HG03025 (cell line): ENCODE results near the gene BPIFA2.
"Not testable (repeated sequence)": the region's sequence is repeated elsewhere in the genome, so short reads cannot be mapped to it uniquely, and the experiment has no call there.

Experiments
- ATAC-seq: cut with Tn5 transposase; IDR thresholded peaks from one replicate; pipeline ENCODE4 v1.9.1; 2021; ENCODE audit warnings: mild to moderate bottlenecking, moderate library complexity; ENCODE audit not compliant: unreplicated experiment, low FRiP score

BPIFA2 gene

GRCh38 chr20:33159713-33160112, 8.2 kb upstream of the BPIFA2 start:
- no peak for ATAC-seq

- ATAC-seq = no peak
These were observed 7.3 kb upstream of the BPIFA2 start for GRCh38 chr20:33160681-33161080.

- no peak for ATAC-seq
These were observed 5.6 kb upstream of the BPIFA2 start for GRCh38 chr20:33162313-33162712.

DNA sequence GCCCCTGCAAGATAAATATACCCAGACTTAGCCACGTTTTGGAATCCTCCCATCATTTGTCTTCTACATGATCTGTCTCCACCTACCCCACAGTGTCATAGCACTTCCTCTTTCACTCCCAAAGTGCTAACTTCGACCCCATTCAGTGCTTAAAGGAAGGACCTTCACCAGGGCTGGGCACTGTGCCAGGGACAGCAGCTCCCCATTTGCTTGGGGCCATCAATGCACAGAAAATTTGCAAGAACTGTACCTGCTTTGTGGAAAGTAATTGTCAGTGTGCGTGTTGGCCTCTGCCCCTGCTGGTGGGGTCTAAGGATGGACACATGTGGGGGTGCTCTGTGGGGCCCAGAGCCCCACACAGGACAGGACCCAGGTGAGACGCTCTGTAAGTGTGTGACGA, 5.2 kb upstream of the BPIFA2 start:
- no peak for ATAC-seq

DNA sequence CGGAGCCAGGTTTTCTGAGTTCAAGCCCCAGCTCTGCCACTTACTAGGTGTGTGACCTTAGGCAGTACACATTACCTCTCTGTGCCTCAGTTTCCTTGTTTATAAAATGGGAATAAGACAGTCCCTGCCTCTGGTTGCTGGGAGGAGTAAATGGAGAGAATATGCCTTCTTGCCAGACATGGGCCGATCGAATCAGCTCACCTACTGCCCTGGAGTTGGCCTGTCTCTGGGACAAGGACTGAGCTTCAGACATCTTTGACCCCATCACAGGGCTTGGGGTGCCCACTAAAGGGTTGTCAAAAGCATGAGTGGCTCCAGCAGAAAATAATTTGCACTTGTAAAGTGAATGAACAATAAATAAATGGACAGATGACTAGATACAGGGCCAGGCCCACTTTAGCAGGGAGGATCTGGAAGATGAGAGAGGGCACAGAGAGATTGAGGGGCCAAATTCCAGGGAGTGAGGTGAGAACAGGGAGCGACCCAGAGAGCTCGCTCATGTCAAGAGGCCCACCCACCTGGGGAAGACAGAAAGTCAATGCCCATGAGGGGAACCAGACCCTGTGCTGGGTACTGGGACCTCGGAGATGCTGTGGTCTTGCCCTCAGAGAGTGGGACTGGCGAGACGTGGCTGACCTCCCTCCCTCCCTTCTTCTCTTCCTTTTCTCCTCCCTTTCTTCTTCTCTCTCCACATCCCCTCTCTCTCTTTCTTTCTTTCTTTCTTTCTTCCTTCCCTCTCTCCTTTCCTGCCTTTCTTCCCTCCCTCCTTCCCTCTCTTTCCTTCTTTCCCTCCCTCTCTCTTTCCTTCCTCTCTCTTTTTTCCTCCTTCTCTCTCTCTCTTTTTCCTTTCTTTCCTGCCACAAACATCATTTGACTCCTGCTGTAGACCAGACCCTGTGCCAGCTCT, 3.9 kb upstream of the BPIFA2 start:
- ATAC-seq = no peak

GRCh38 chr20:33164763-33165095, 3.2 kb upstream of the BPIFA2 start:
- ATAC-seq = no peak

- ATAC-seq = no peak
These were observed 2.4 kb upstream of the BPIFA2 start for GRCh38 chr20:33165416-33166055.

- no peak for ATAC-seq
These were observed 1.3 kb upstream of the BPIFA2 start for GRCh38 chr20:33166533-33167113.

GRCh38 chr20:33169176-33169794, 1.3 kb downstream of the BPIFA2 start:
- ATAC-seq = no peak

DNA sequence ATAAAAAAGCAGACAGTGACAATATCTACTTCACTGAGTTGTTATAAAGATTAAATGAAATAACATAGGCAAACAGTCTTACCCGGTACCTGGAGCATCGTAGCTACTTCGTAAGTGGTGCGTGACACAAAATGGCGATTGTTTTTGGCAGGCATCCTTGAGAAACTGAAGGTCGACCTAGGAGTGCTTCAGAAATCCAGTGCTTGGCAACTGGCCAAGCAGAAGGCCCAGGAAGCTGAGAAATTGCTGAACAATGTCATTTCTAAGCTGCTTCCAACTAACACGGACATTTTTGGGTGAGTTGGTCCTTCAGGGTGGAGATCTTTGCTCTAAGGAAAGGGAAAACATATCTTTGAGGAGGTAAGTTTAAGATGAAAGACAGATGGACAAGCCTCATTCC, 4.8 kb downstream of the BPIFA2 start:
- no peak for ATAC-seq

DNA sequence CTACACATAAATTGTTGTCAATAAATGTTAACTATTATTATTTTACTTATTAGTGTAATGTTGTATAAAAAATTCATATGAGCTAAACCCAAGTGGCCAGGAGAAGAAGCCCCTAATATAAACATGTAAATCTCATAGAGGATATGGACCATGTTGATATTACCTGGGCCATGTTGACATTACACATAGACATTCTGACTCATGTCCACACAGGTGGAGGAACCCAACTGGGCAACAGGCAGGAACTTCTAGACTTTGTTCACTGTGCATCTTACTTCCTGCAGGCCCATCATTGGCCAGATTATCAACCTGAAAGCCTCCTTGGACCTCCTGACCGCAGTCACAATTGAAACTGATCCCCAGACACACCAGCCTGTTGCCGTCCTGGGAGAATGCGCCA, 7.2 kb downstream of the BPIFA2 start:
- ATAC-seq = no peak

DNA sequence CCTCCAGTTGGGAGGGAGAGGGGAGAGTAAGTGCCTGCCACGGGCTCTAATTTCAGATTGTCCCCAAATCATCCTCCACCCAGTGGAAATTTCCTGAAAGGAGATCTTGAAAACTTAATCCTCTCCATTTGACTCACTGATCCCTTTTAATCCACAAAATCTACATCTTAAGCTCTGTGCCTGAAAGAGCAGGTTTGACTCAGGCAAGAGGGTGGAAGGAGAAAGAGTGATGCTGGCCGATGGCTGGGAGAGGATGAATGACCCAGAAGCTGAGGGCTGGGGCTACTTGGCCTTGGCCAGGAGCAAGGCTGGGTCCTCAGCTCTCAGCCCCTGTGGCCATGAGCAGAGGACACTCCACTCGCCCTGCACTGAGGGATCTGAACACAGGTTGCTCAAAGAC, 8.1 kb downstream of the BPIFA2 start:
- no peak for ATAC-seq

GRCh38 chr20:33177866-33178265, 9.9 kb downstream of the BPIFA2 start:
- ATAC-seq = no peak

DNA sequence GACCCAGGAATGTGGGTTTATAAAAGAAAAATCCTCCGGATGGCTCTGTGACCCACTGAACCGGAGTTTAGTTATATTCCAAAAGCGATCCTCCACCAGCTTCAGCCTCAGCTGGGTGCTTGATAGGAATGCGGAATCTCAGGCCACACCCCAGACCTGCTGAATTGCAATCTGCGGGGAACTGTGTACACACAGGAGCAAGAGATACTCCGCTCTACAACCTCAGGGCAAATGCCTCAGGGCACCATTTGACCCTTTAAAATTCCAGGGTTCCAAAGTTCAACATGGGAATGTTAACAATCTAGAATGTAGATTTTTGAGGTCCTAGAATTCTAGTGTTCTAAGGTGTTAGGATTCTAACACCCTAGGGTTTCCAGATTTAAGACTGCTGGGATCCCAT, 10.8 kb downstream of the BPIFA2 start:
- no peak for ATAC-seq

DNA sequence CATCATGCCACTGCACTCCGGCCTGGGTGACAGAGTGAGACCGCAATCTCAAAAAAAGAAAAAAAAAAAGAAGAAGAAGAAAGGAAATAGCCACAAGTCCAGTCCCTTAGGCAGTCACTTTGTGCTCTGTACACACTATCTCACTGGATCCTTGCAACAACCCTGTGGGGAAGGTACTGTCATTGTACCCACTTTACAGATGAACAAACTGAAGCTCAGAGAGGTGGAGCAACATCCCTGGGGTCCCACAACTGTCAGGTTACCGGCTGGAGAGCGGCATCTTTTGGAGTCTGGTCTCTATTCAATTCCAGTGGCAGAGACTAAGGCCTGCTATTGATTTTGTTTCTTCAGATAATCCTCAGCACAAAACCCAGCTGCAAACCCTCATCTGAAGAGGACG, 12.2 kb downstream of the BPIFA2 start:
- ATAC-seq = no peak

DNA sequence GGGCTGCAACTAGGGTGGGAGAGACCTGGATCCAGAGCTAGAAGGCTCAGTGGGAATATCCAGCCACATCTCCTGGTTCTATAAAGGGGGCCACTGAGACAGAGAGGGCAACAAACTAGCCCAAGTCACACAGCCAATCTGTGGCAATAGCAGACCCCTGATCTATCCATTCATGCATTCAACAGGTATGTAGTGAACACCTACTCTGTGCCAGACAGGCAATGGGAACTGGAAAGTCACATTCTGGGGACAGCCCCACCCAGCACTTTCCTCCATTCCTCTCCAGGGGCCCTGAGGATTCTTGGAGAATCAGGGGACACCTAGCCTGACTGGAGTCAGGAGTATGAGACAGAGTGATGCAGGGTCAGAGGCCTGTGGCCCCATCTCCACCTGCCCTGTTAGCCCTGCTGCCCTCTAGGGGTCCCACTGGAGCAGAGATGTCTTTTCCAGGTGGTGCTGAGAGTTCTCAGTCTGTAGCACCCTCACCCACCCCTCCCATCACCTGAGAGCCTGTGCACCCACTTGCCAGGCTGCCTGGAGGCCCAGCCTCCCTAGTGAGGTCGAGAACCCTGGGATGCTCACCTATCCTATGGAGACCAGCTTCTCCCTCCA, 13.6 kb downstream of the BPIFA2 start:
- no peak for ATAC-seq

GRCh38 chr20:33183312-33183711, 15.4 kb downstream of the BPIFA2 start:
- ATAC-seq = no peak

DNA sequence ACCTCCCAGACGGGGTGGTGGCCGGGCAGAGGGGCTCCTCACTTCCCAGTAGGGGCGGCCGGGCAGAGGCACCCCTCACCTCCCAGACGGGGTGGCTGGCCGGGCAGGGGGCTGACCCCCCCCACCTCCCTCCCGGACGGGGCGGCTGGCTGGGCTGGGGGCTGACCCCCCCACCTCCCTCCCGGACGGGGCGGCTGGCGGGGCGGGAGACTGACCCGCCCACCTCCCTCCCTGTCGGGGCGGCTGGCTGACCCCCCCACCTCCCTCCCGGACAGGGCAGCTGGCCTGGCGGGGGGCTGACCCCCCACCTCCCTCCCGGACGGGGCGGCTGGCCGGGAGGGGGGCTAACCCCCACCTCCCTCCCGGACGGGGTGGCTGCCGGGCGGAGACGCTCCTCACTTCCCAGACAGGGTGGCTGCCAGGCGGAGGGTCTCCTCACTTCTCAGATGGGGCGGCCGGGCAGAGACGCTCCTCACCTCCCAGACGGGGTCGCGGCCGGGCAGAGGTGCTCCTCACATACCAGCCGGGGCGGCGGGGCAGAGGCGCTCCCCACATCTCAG, 17.2 kb downstream of the BPIFA2 start:
- ATAC-seq = not testable (repeated sequence)

DNA sequence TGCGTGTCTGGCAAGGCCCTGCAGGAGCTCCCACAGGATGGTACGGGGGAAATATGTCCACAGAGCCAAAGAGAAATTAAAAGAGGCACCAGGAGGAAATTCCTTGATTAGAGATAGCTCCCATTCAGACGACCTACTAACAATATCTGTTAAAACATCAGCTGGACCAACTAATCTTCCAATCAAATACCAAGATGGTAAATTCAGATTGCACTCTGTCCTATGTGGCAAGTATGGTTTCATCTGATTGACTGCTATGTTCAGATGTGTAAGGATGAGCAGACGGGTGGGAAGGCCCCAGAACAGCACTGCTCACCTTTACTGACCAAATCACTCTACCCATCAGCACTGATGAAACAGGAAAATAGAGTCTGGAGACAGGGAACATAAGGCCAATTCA, 19.5 kb downstream of the BPIFA2 start:
- no peak for ATAC-seq

- no peak for ATAC-seq
These were observed 20.5 kb downstream of the BPIFA2 start for GRCh38 chr20:33188421-33188820.

GRCh38 chr20:33191484-33191883, 23.5 kb downstream of the BPIFA2 start:
- ATAC-seq = no peak
